SIG-M5 treated with dmso at 0.1 percent for 504 hours (cell line): ENCODE measurements around the gene COX10.
A peak's percentile ranks its signal among the peaks of the same experiment; 100 is the strongest.
"Not testable (repeated sequence)": the region's sequence is repeated elsewhere in the genome, so short reads cannot be mapped to it uniquely, and the experiment has no call there.

Experiments used
- DNase-seq: peaks from one replicate; lab custom pipeline; 2025; ENCODE audit not compliant: unreplicated experiment; lab: John Stamatoyannopoulos, UW

COX10 gene

GRCh38 chr17:14202388-14203166 is 133.3 kb downstream of the COX10 start:
- no peak for DNase-seq

- DNase-seq: no peak
Measured at GRCh38 chr17:14203388-14203787, 134.1 kb downstream of the COX10 start.

GRCh38 chr17:14204084-14204483 is 134.8 kb downstream of the COX10 start:
- DNase-seq: no peak

- no peak for DNase-seq
Measured at GRCh38 chr17:14204546-14204945, 135.2 kb downstream of the COX10 start.

- DNase-seq: no peak
Measured at GRCh38 chr17:14205380-14205779, 136.1 kb downstream of the COX10 start.

GRCh38 chr17:14205992-14206461 is 136.7 kb downstream of the COX10 start:
- peak; percentile 41 for DNase-seq

GRCh38 chr17:14206891-14207290 is 137.6 kb downstream of the COX10 start:
- no peak for DNase-seq

GRCh38 chr17:14207791-14208190 is 138.5 kb downstream of the COX10 start:
- no peak for DNase-seq

- no peak for DNase-seq
Measured at GRCh38 chr17:14209215-14209614, 139.9 kb downstream of the COX10 start.

- DNase-seq: no peak
Measured at GRCh38 chr17:14211246-14211645, 141.9 kb downstream of the COX10 start.

GRCh38 chr17:14211801-14212200 is 142.5 kb downstream of the COX10 start:
- DNase-seq: no peak

- DNase-seq: no peak
Measured at GRCh38 chr17:14212401-14212800, 143.1 kb downstream of the COX10 start.

- peak; percentile 21 for DNase-seq
Measured at GRCh38 chr17:14214271-14214670, 145.0 kb downstream of the COX10 start.

- DNase-seq: no peak
Measured at GRCh38 chr17:14222611-14223010, 153.3 kb downstream of the COX10 start.

- DNase-seq: no peak
Measured at GRCh38 chr17:14225254-14225980, 156.1 kb downstream of the COX10 start.

- DNase-seq: no peak
Measured at GRCh38 chr17:14227052-14227451, 157.7 kb downstream of the COX10 start.

GRCh38 chr17:14228903-14229302 is 159.6 kb downstream of the COX10 start:
- no peak for DNase-seq

- DNase-seq: not testable (repeated sequence)
Measured at GRCh38 chr17:14231187-14231586, 161.9 kb downstream of the COX10 start.

- not testable (repeated sequence) for DNase-seq
Measured at GRCh38 chr17:14235047-14235446, 165.7 kb downstream of the COX10 start.

GRCh38 chr17:14236032-14236431 is 166.7 kb downstream of the COX10 start:
- not testable (repeated sequence) for DNase-seq

- DNase-seq: not testable (repeated sequence)
Measured at GRCh38 chr17:14236762-14237161, 167.5 kb downstream of the COX10 start, which contains the start of gene CDRT15. Gene CDRT15 (minus strand): TSS chr17:14236862. CDS start chr17:14236833, 29 bp downstream.

GRCh38 chr17:14239271-14239670 is 170.0 kb downstream of the COX10 start:
- not testable (repeated sequence) for DNase-seq
